K562 (cell line): ENCODE data around the gene C2CD2L. TPM values are rescaled to one million over a fixed set of nuclear protein-coding genes. Genes with fewer than 3 reads are reported as not detected.

Experiments
- ARID1B ChIP-seq: fragments of 450-650 bp; IDR thresholded peaks from 2 replicates; pipeline ENCODE4 v1.6.1; 2016; ENCODE audit warnings: antibody characterized with exemption, mild to moderate bottlenecking, inconsistent platforms
- C11orf30 ChIP-seq: fragments of 450-650 bp; IDR thresholded peaks from 2 replicates; pipeline ENCODE4 v1.6.1; 2016; ENCODE audit warnings: low read depth, mild to moderate bottlenecking
- CHD4 ChIP-seq: fragments of 200-600 bp; sonication (generic); IDR thresholded peaks from 3 replicates; pipeline ENCODE4 v1.6.1; 2012; ENCODE audit warnings: low read depth, mild to moderate bottlenecking, mixed read lengths, low read length, inconsistent platforms; ENCODE audit not compliant: insufficient read depth, insufficient replicate concordance, poor library complexity, severe bottlenecking
- CREBBP ChIP-seq: IDR thresholded peaks from one replicate; pipeline ENCODE4 v1.6.1; 2012; ENCODE audit warnings: low read depth, mild to moderate bottlenecking, control low read depth, inconsistent platforms, low read length
- HMG20A ChIP-seq: fragments of 450-650 bp; formaldehyde crosslinking; conservative IDR thresholded peaks from 2 replicates; pipeline ENCODE4 v1.4.0; 2020; ENCODE audit warnings: mild to moderate bottlenecking, mixed read lengths
- KDM1A ChIP-seq, 2 experiments: fragments of 450-650 bp; IDR thresholded peaks; 2 replicates each; pipeline ENCODE4 v1.6.1; 2016; ENCODE audit warnings: mild to moderate bottlenecking in 2 of 2
- LCOR ChIP-seq: sonication (generic); formaldehyde crosslinking; IDR thresholded peaks from 2 replicates; pipeline ENCODE4 v1.8.0; 2022; ENCODE audit warnings: mild to moderate bottlenecking, missing genetic modification reagents
- NCOA1 ChIP-seq: fragments of 450-650 bp; IDR thresholded peaks from 2 replicates; pipeline ENCODE4 v1.6.1; 2016; ENCODE audit warnings: low read depth
- NR3C1 ChIP-seq: sonication (generic); formaldehyde crosslinking; IDR thresholded peaks from 2 replicates; pipeline ENCODE4 v1.8.1; 2022; ENCODE audit warnings: missing genetic modification reagents
- POLR2B ChIP-seq: fragments of 450-650 bp; IDR thresholded peaks from 2 replicates; pipeline ENCODE4 v1.6.1; 2018; ENCODE audit warnings: low read depth; ENCODE audit not compliant: partially characterized antibody
- RBM14 ChIP-seq: fragments of 200-400 bp; formaldehyde crosslinking; IDR thresholded peaks from 2 replicates; pipeline ENCODE4 v1.6.1; 2018; ENCODE audit warnings: low read depth, mild to moderate bottlenecking, low read length, moderate library complexity, borderline replicate concordance; ENCODE audit not compliant: insufficient read depth
- TAF7 ChIP-seq: fragments of 450-650 bp; IDR thresholded peaks from 2 replicates; pipeline ENCODE4 v1.6.1; 2016; ENCODE audit warnings: missing genetic modification characterization, missing compliant biosample characterization
- TRIM28 ChIP-seq: fragments of 450-650 bp; IDR thresholded peaks from 2 replicates; pipeline ENCODE4 v1.6.1; 2017
- ZNF12 ChIP-seq: sonication (generic); formaldehyde crosslinking; IDR thresholded peaks from 2 replicates; pipeline ENCODE4 v1.4.0; 2020; ENCODE audit warnings: mild to moderate bottlenecking, missing genetic modification reagents
- ZNF75A ChIP-seq: fragments of 450-650 bp; formaldehyde crosslinking; IDR thresholded peaks from 2 replicates; pipeline ENCODE4 v1.4.0; 2020; ENCODE audit warnings: mild to moderate bottlenecking
- polyA plus RNA-seq, 8 experiments: library from polyadenylated mRNA; depleted of rRNA in 4 of 8; stranded (reverse) in 5 of 8; unstranded in 3 of 8; fragments of >200 nt; fragmentation: Nextera tagmentation in 2 of 8; fragmentation: Illumina TruSeq in 1 of 8; extraction: Ambion mirVana in 2 of 8; extraction: Trizol in 1 of 8; gene quantifications; 2 replicates each; pipeline versions ENCODE4 v1.2.1 to v1.2.3, GENCODE V29; 2011 to 2014; ENCODE audit warnings: inconsistent platforms in 1 of 8, missing spikeins in 1 of 8
- total RNA-seq, 7 experiments: library from RNA; depleted of rRNA in 6 of 7; stranded (reverse); fragments of >200 nt in 6 of 7; fragmentation: Illumina TruSeq in 2 of 7; extraction: Trizol in 2 of 7; gene quantifications; 2 replicates each; pipeline versions ENCODE4 v1.2.1 to v1.2.3, GENCODE V29; 2011 to 2021; ENCODE audit warnings: low replicate concordance in 1 of 7
- TF ChIP-seq, protein P1 (sequence below): fragments of 450-650 bp; IDR thresholded peaks from 2 replicates; pipeline ENCODE4 v1.7.1; 2018; ENCODE audit warnings: mild to moderate bottlenecking, low read depth; ENCODE audit not compliant: partially characterized antibody
- TF ChIP-seq, protein P2 (sequence below): fragments of 450-650 bp; formaldehyde crosslinking; IDR thresholded peaks from 2 replicates; pipeline ENCODE4 v1.4.0; 2020; ENCODE audit warnings: mild to moderate bottlenecking
- TF ChIP-seq, protein P3 (sequence below): sonication (generic); formaldehyde crosslinking; IDR thresholded peaks from 2 replicates; pipeline ENCODE4 v1.4.0; 2020; ENCODE audit warnings: mild to moderate bottlenecking, missing genetic modification reagents
- TF ChIP-seq, protein P4 (sequence below): fragments of 450-650 bp; formaldehyde crosslinking; IDR thresholded peaks from 2 replicates; pipeline ENCODE4 v1.4.0; 2022; ENCODE audit warnings: missing genetic modification characterization
- TF ChIP-seq, protein P5 (sequence below): sonication (generic); formaldehyde crosslinking; IDR thresholded peaks from 2 replicates; pipeline ENCODE4 v1.8.0; 2022; ENCODE audit warnings: mild to moderate bottlenecking, low read depth, missing genetic modification reagents
- TF ChIP-seq, protein P6 (sequence below): fragments of 250-450 bp; sonication (Bioruptor Pico); IDR thresholded peaks from 2 replicates; pipeline ENCODE4 v1.9.0; 2021; ENCODE audit warnings: mild to moderate bottlenecking

C2CD2L gene
- total and polyA plus RNA-seq, 9 of the 15 experiments (the other 6 are each of a cell fraction or from before 2014, with no cell fraction given): 0.66 to 41.2 (median 14.8) TPM

DNA sequence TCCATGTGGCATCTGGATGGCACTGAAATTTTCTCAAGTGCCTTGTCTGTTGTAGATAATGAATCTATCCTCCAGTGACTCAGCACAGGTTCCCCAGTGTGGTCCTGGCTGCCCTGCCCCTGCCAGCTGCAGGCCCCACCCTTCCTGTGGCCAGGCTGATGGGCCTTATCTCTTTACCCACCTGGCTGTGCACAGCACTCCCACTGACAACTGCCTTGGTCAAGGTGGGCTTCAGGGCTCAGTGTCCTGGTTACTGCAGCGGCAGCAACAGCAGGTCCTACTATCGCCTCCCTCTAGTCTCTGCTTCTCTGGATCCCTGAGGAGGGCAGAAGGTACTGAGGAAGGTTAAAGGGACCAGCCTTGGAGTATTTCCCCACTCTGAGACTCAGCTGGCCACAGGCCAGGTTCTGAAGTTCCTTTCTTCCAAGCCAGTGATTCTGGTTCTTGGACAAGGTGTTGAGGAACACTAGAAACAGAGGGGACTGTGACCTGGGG, 19.4 kb upstream of the C2CD2L start (continued):
- TF ChIP-seq, protein P1, sequence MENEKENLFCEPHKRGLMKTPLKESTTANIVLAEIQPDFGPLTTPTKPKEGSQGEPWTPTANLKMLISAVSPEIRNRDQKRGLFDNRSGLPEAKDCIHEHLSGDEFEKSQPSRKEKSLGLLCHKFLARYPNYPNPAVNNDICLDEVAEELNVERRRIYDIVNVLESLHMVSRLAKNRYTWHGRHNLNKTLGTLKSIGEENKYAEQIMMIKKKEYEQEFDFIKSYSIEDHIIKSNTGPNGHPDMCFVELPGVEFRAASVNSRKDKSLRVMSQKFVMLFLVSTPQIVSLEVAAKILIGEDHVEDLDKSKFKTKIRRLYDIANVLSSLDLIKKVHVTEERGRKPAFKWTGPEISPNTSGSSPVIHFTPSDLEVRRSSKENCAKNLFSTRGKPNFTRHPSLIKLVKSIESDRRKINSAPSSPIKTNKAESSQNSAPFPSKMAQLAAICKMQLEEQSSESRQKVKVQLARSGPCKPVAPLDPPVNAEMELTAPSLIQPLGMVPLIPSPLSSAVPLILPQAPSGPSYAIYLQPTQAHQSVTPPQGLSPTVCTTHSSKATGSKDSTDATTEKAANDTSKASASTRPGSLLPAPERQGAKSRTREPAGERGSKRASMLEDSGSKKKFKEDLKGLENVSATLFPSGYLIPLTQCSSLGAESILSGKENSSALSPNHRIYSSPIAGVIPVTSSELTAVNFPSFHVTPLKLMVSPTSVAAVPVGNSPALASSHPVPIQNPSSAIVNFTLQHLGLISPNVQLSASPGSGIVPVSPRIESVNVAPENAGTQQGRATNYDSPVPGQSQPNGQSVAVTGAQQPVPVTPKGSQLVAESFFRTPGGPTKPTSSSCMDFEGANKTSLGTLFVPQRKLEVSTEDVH: no peak
- TF ChIP-seq C11orf30 (peak; percentile 93), CHD4 (no peak), CREBBP (no peak), NR3C1 (CRISPR knock-in tag) (no peak), ZNF75A (no peak), TAF7 (tag) (no peak), LCOR (CRISPR knock-in tag) (peak; percentile 92), RBM14 (no peak), POLR2B (peak; percentile 67), ARID1B (peak; percentile 99), KDM1A (IDR thresholded peaks at IDR 0.05) (peak; percentile 75 to 86), ZNF12 (CRISPR knock-in tag) (peak; percentile 48; the same call in 1 of the 2 replicates), HMG20A (no peak), TRIM28 (peak; percentile 45; the same call in 1 of the 2 replicates), NCOA1 (peak; percentile 89; the same call in 1 of the 2 replicates)
- TF ChIP-seq, protein P2, sequence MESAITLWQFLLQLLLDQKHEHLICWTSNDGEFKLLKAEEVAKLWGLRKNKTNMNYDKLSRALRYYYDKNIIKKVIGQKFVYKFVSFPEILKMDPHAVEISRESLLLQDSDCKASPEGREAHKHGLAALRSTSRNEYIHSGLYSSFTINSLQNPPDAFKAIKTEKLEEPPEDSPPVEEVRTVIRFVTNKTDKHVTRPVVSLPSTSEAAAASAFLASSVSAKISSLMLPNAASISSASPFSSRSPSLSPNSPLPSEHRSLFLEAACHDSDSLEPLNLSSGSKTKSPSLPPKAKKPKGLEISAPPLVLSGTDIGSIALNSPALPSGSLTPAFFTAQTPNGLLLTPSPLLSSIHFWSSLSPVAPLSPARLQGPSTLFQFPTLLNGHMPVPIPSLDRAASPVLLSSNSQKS (CRISPR knock-in tag): no peak
- TF ChIP-seq, protein P3, sequence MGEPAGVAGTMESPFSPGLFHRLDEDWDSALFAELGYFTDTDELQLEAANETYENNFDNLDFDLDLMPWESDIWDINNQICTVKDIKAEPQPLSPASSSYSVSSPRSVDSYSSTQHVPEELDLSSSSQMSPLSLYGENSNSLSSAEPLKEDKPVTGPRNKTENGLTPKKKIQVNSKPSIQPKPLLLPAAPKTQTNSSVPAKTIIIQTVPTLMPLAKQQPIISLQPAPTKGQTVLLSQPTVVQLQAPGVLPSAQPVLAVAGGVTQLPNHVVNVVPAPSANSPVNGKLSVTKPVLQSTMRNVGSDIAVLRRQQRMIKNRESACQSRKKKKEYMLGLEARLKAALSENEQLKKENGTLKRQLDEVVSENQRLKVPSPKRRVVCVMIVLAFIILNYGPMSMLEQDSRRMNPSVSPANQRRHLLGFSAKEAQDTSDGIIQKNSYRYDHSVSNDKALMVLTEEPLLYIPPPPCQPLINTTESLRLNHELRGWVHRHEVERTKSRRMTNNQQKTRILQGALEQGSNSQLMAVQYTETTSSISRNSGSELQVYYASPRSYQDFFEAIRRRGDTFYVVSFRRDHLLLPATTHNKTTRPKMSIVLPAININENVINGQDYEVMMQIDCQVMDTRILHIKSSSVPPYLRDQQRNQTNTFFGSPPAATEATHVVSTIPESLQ (CRISPR knock-in tag): no peak
- TF ChIP-seq, protein P4, sequence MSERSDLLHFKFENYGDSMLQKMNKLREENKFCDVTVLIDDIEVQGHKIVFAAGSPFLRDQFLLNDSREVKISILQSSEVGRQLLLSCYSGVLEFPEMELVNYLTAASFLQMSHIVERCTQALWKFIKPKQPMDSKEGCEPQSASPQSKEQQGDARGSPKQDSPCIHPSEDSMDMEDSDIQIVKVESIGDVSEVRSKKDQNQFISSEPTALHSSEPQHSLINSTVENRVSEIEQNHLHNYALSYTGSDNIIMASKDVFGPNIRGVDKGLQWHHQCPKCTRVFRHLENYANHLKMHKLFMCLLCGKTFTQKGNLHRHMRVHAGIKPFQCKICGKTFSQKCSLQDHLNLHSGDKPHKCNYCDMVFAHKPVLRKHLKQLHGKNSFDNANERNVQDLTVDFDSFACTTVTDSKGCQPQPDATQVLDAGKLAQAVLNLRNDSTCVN (CRISPR knock-in tag): no peak
- TF ChIP-seq, protein P5, sequence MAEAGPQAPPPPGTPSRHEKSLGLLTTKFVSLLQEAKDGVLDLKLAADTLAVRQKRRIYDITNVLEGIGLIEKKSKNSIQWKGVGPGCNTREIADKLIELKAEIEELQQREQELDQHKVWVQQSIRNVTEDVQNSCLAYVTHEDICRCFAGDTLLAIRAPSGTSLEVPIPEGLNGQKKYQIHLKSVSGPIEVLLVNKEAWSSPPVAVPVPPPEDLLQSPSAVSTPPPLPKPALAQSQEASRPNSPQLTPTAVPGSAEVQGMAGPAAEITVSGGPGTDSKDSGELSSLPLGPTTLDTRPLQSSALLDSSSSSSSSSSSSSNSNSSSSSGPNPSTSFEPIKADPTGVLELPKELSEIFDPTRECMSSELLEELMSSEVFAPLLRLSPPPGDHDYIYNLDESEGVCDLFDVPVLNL: no peak
- TF ChIP-seq, protein P6, sequence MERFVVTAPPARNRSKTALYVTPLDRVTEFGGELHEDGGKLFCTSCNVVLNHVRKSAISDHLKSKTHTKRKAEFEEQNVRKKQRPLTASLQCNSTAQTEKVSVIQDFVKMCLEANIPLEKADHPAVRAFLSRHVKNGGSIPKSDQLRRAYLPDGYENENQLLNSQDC (CRISPR knock-in tag): 0 out of 2 replicates have a peak, but pooled peaks have one; percentile 23
